ENCODE results near the gene TCN2.

TCN2 gene

GRCh38 chr22:30603801-30604200 lies 3.2 kb upstream of the TCN2 start:
- H3K9ac ChIP-seq (ENCODE audit: low read length): no peak overlapping the region
- H3K36me3 ChIP-seq (ENCODE audit: control insufficient read depth, insufficient read depth, low read length): no peaks in the 10 kb centered on the region

GRCh38 chr22:30604723-30605122 lies 2.3 kb upstream of the TCN2 start:
- peaks cover 52% of the 10 kb centered on the region for H3K4me1 ChIP-seq (ENCODE audit: control insufficient read depth, insufficient read depth, low read length)
- no peaks in the 10 kb centered on the region for H3K36me3 ChIP-seq (ENCODE audit: control insufficient read depth, insufficient read depth, low read length)
- H3K9ac ChIP-seq (ENCODE audit: low read length): no peak overlapping the region
- no peak overlapping the region for H3K4me3 ChIP-seq (ENCODE audit: low read length)
- H3K27me3 ChIP-seq (ENCODE audit: control insufficient read depth, insufficient read depth, low read length): no peaks in the 10 kb centered on the region
- H3K9me3 ChIP-seq (ENCODE audit: control insufficient read depth, low read length): no peaks in the 10 kb centered on the region

More at GRCh38 chr22:30603801-30604200, 3.2 kb upstream of the TCN2 start:
- Histone ChIP-seq H3K9me3 (ENCODE audit: control insufficient read depth, low read length) (no peaks in the 10 kb centered on the region), H3K27me3 (ENCODE audit: control insufficient read depth, insufficient read depth, low read length) (no peaks in the 10 kb centered on the region), H3K4me3 (ENCODE audit: low read length) (no peak overlapping the region), H3K4me1 (ENCODE audit: control insufficient read depth, insufficient read depth, low read length) (peaks cover 43% of the 10 kb centered on the region)

- no peak overlapping the region for H3K4me3 ChIP-seq (ENCODE audit: low read length)
- peak overlapping the region; percentile 75 for H3K9ac ChIP-seq (ENCODE audit: low read length)
- no peaks in the 10 kb centered on the region for H3K27me3 ChIP-seq (ENCODE audit: control insufficient read depth, insufficient read depth, low read length)
- no peaks in the 10 kb centered on the region for H3K36me3 ChIP-seq (ENCODE audit: control insufficient read depth, insufficient read depth, low read length)
- H3K9me3 ChIP-seq (ENCODE audit: control insufficient read depth, low read length): no peaks in the 10 kb centered on the region
- peaks cover 53% of the 10 kb centered on the region for H3K4me1 ChIP-seq (ENCODE audit: control insufficient read depth, insufficient read depth, low read length)
Observed at GRCh38 chr22:30605449-30606110, 1.4 kb upstream of the TCN2 start.

GRCh38 chr22:30607300-30607930 lies 441 bp downstream of the TCN2 start:
- peaks cover 51% of the 10 kb centered on the region for H3K4me1 ChIP-seq (ENCODE audit: control insufficient read depth, insufficient read depth, low read length)
- H3K9me3 ChIP-seq (ENCODE audit: control insufficient read depth, low read length): no peaks in the 10 kb centered on the region
- H3K4me3 ChIP-seq (ENCODE audit: low read length): peak overlapping the region; percentile 75
- H3K9ac ChIP-seq (ENCODE audit: low read length): peak overlapping the region; percentile 75
- no peaks in the 10 kb centered on the region for H3K36me3 ChIP-seq (ENCODE audit: control insufficient read depth, insufficient read depth, low read length)
- no peaks in the 10 kb centered on the region for H3K27me3 ChIP-seq (ENCODE audit: control insufficient read depth, insufficient read depth, low read length)

GRCh38 chr22:30607939-30608338 lies 965 bp downstream of the TCN2 start:
- Histone ChIP-seq H3K4me1 (ENCODE audit: control insufficient read depth, insufficient read depth, low read length) (peaks cover 51% of the 10 kb centered on the region), H3K27me3 (ENCODE audit: control insufficient read depth, insufficient read depth, low read length) (no peaks in the 10 kb centered on the region), H3K9me3 (ENCODE audit: control insufficient read depth, low read length) (no peaks in the 10 kb centered on the region), H3K9ac (ENCODE audit: low read length) (peak overlapping the region; percentile 75), H3K36me3 (ENCODE audit: control insufficient read depth, insufficient read depth, low read length) (no peaks in the 10 kb centered on the region), H3K4me3 (ENCODE audit: low read length) (no peak overlapping the region)

GRCh38 chr22:30609260-30610185 lies 2.5 kb downstream of the TCN2 start:
- Histone ChIP-seq H3K9ac (ENCODE audit: low read length) (peak overlapping the region; percentile 61), H3K36me3 (ENCODE audit: control insufficient read depth, insufficient read depth, low read length) (no peaks in the 10 kb centered on the region), H3K27me3 (ENCODE audit: control insufficient read depth, insufficient read depth, low read length) (no peaks in the 10 kb centered on the region), H3K4me3 (ENCODE audit: low read length) (no peak overlapping the region), H3K9me3 (ENCODE audit: control insufficient read depth, low read length) (no peaks in the 10 kb centered on the region), H3K4me1 (ENCODE audit: control insufficient read depth, insufficient read depth, low read length) (peaks cover 45% of the 10 kb centered on the region)

- no peak overlapping the region for H3K4me3 ChIP-seq (ENCODE audit: low read length)
- H3K27me3 ChIP-seq (ENCODE audit: control insufficient read depth, insufficient read depth, low read length): no peaks in the 10 kb centered on the region
- H3K9me3 ChIP-seq (ENCODE audit: control insufficient read depth, low read length): no peaks in the 10 kb centered on the region
- no peaks in the 10 kb centered on the region for H3K36me3 ChIP-seq (ENCODE audit: control insufficient read depth, insufficient read depth, low read length)
- H3K9ac ChIP-seq (ENCODE audit: low read length): no peak overlapping the region
- H3K4me1 ChIP-seq (ENCODE audit: control insufficient read depth, insufficient read depth, low read length): peaks cover 41% of the 10 kb centered on the region
Observed at GRCh38 chr22:30610299-30610698, 3.3 kb downstream of the TCN2 start.

GRCh38 chr22:30611197-30611596 lies 4.2 kb downstream of the TCN2 start:
- H3K4me1 ChIP-seq (ENCODE audit: control insufficient read depth, insufficient read depth, low read length): peaks cover 32% of the 10 kb centered on the region
- no peaks in the 10 kb centered on the region for H3K9me3 ChIP-seq (ENCODE audit: control insufficient read depth, low read length)
- H3K9ac ChIP-seq (ENCODE audit: low read length): no peak overlapping the region
- no peaks in the 10 kb centered on the region for H3K36me3 ChIP-seq (ENCODE audit: control insufficient read depth, insufficient read depth, low read length)
- H3K4me3 ChIP-seq (ENCODE audit: low read length): no peak overlapping the region
- no peaks in the 10 kb centered on the region for H3K27me3 ChIP-seq (ENCODE audit: control insufficient read depth, insufficient read depth, low read length)

GRCh38 chr22:30612789-30613188 lies 5.8 kb downstream of the TCN2 start:
- Histone ChIP-seq H3K27me3 (ENCODE audit: control insufficient read depth, insufficient read depth, low read length) (no peaks in the 10 kb centered on the region), H3K4me3 (ENCODE audit: low read length) (no peak overlapping the region), H3K9ac (ENCODE audit: low read length) (no peak overlapping the region), H3K4me1 (ENCODE audit: control insufficient read depth, insufficient read depth, low read length) (peaks cover 20% of the 10 kb centered on the region), H3K36me3 (ENCODE audit: control insufficient read depth, insufficient read depth, low read length) (no peaks in the 10 kb centered on the region), H3K9me3 (ENCODE audit: control insufficient read depth, low read length) (no peaks in the 10 kb centered on the region)

- Histone ChIP-seq H3K27me3 (ENCODE audit: control insufficient read depth, insufficient read depth, low read length) (no peaks in the 10 kb centered on the region), H3K4me3 (ENCODE audit: low read length) (no peak overlapping the region), H3K9me3 (ENCODE audit: control insufficient read depth, low read length) (no peaks in the 10 kb centered on the region), H3K4me1 (ENCODE audit: control insufficient read depth, insufficient read depth, low read length) (peaks cover 6% of the 10 kb centered on the region), H3K9ac (ENCODE audit: low read length) (no peak overlapping the region), H3K36me3 (ENCODE audit: control insufficient read depth, insufficient read depth, low read length) (no peaks in the 10 kb centered on the region)
Observed at GRCh38 chr22:30614268-30614667, 7.3 kb downstream of the TCN2 start.

GRCh38 chr22:30614879-30615278 lies 7.9 kb downstream of the TCN2 start:
- Histone ChIP-seq H3K4me1 (ENCODE audit: control insufficient read depth, insufficient read depth, low read length) (no peaks in the 10 kb centered on the region), H3K4me3 (ENCODE audit: low read length) (no peak overlapping the region), H3K27me3 (ENCODE audit: control insufficient read depth, insufficient read depth, low read length) (no peaks in the 10 kb centered on the region), H3K36me3 (ENCODE audit: control insufficient read depth, insufficient read depth, low read length) (no peaks in the 10 kb centered on the region), H3K9ac (ENCODE audit: low read length) (no peak overlapping the region), H3K9me3 (ENCODE audit: control insufficient read depth, low read length) (no peaks in the 10 kb centered on the region)

GRCh38 chr22:30615543-30615954 lies 8.6 kb downstream of the TCN2 start:
- H3K9ac ChIP-seq (ENCODE audit: low read length): no peak overlapping the region
- H3K36me3 ChIP-seq (ENCODE audit: control insufficient read depth, insufficient read depth, low read length): no peaks in the 10 kb centered on the region
- H3K27me3 ChIP-seq (ENCODE audit: control insufficient read depth, insufficient read depth, low read length): no peaks in the 10 kb centered on the region
- H3K9me3 ChIP-seq (ENCODE audit: control insufficient read depth, low read length): no peaks in the 10 kb centered on the region
- H3K4me1 ChIP-seq (ENCODE audit: control insufficient read depth, insufficient read depth, low read length): no peaks in the 10 kb centered on the region
- no peak overlapping the region for H3K4me3 ChIP-seq (ENCODE audit: low read length)
